Type B pancreatic cell (in vitro differentiated cells): ENCODE results near the gene FLAD1. TPM values are rescaled to one million over a fixed set of nuclear protein-coding genes. Genes with fewer than 3 reads are reported as not detected.

Source experiments
- DNase-seq: peaks from one replicate; pipeline ENCODE4 v3.0.0; 2021; ENCODE audit warnings: mixed read lengths; ENCODE audit not compliant: unreplicated experiment; ENCODE audit errors: extremely low spot score
- H3K27ac Mint-ChIP-seq: 2 replicates; pipeline ENCODE4 v1.8.0; 2021; ENCODE audit warnings: mild to moderate bottlenecking, mixed read lengths
- H3K27me3 Mint-ChIP-seq: 2 replicates; pipeline ENCODE4 v1.8.0; 2021; ENCODE audit warnings: mixed read lengths
- H3K36me3 Mint-ChIP-seq: 2 replicates; pipeline ENCODE4 v1.8.0; 2021; ENCODE audit warnings: mixed read lengths
- H3K4me1 Mint-ChIP-seq: one replicate; pipeline ENCODE4 v1.8.0; 2021; ENCODE audit warnings: mixed read lengths; ENCODE audit not compliant: unreplicated experiment
- H3K4me3 Mint-ChIP-seq: 2 replicates; pipeline ENCODE4 v1.8.0; 2021; ENCODE audit warnings: mild to moderate bottlenecking, mixed read lengths
- H3K9me3 Mint-ChIP-seq: 2 replicates; pipeline ENCODE4 v1.8.0; 2021; ENCODE audit warnings: mixed read lengths
- CTCF ChIP-seq: fragments of 200-600 bp; sonication (generic); conservative IDR thresholded peaks from 2 replicates; pipeline ENCODE4 v1.5.0; 2021; ENCODE audit warnings: antibody characterized with exemption, mild to moderate bottlenecking
- total RNA-seq: library from RNA; stranded (reverse); gene quantifications from 2 replicates; pipeline ENCODE4 v1.2.1, GENCODE V29; 2021; ENCODE audit warnings: low replicate concordance

The FLAD1 gene
- total RNA-seq, 1 donor from 2014 or later: 59.0 TPM

- H3K36me3 Mint-ChIP-seq: peaks cover 6% of the 10 kb centered on the region
- H3K9me3 Mint-ChIP-seq: no peaks in the 10 kb centered on the region
- no peak for DNase-seq
- H3K27ac Mint-ChIP-seq: peak overlapping the region; percentile 97
- no peaks in the 10 kb centered on the region for H3K27me3 Mint-ChIP-seq
- no peak for TF ChIP-seq CTCF
- H3K4me3 Mint-ChIP-seq: peak overlapping the region; percentile 99
- H3K4me1 Mint-ChIP-seq: peaks cover 53% of the 10 kb centered on the region
Observed at GRCh38 chr1:154954541-154954940, 28.6 kb upstream of the FLAD1 start.

- Mint-ChIP-seq H3K9me3 (no peaks in the 10 kb centered on the region), H3K27ac (peak overlapping the region; percentile 97), H3K4me1 (peaks cover 53% of the 10 kb centered on the region), H3K36me3 (peaks cover 6% of the 10 kb centered on the region), H3K27me3 (no peaks in the 10 kb centered on the region), H3K4me3 (peak overlapping the region; percentile 99)
- no peak for TF ChIP-seq CTCF
- no peak for DNase-seq
Observed at GRCh38 chr1:154955039-154955717, 28.0 kb upstream of the FLAD1 start.

GRCh38 chr1:154955718-154956543 lies 27.2 kb upstream of the FLAD1 start, which contains the start of gene PBXIP1:
PBXIP1 (minus strand) TSS chr1:154956099; CDS start chr1:154953721, 2,378 bp downstream.
- H3K4me3 Mint-ChIP-seq: peak within 1 kb of the TSS; percentile 99
- no peaks in the 10 kb centered on the region for H3K27me3 Mint-ChIP-seq
- no peak for DNase-seq
- H3K9me3 Mint-ChIP-seq: no peaks in the 10 kb centered on the region
- H3K36me3 Mint-ChIP-seq: peaks cover 3% of the 10 kb centered on the region
- TF ChIP-seq CTCF: peak; percentile 33
- H3K27ac Mint-ChIP-seq: peak within 1 kb of the TSS; percentile 97
- H3K4me1 Mint-ChIP-seq: peaks cover 59% of the 10 kb centered on the region

- Mint-ChIP-seq H3K4me3 (peak overlapping the region; percentile 99), H3K9me3 (no peaks in the 10 kb centered on the region), H3K4me1 (peaks cover 61% of the 10 kb centered on the region), H3K36me3 (peaks cover 3% of the 10 kb centered on the region), H3K27ac (peak overlapping the region; percentile 97), H3K27me3 (no peaks in the 10 kb centered on the region)
- no peak for TF ChIP-seq CTCF
- DNase-seq: no peak
Observed at GRCh38 chr1:154956544-154956941, 26.6 kb upstream of the FLAD1 start.

- peak overlapping the region; percentile 99 for H3K4me3 Mint-ChIP-seq
- H3K27ac Mint-ChIP-seq: peak overlapping the region; percentile 97
- no peak for TF ChIP-seq CTCF
- H3K9me3 Mint-ChIP-seq: no peaks in the 10 kb centered on the region
- peaks cover 3% of the 10 kb centered on the region for H3K36me3 Mint-ChIP-seq
- no peaks in the 10 kb centered on the region for H3K27me3 Mint-ChIP-seq
- DNase-seq: no peak
- peaks cover 62% of the 10 kb centered on the region for H3K4me1 Mint-ChIP-seq
Observed at GRCh38 chr1:154957091-154957657, 26.0 kb upstream of the FLAD1 start.
